GM12801 (cell line): ENCODE results near the gene NECAP2.

Experiments
- CTCF ChIP-seq: IDR thresholded peaks from one replicate; pipeline ENCODE4 v1.5.1; 2011; ENCODE audit warnings: control low read depth; ENCODE audit not compliant: insufficient read length; ENCODE audit errors: extremely low read depth

NECAP2 gene

GRCh38 chr1:16397120-16397519 is 43.4 kb upstream of the NECAP2 start:
- no peak for TF ChIP-seq CTCF

GRCh38 chr1:16398371-16398953 is 42.1 kb upstream of the NECAP2 start:
- no peak for TF ChIP-seq CTCF

- no peak for TF ChIP-seq CTCF
Observed at GRCh38 chr1:16402742-16403141, 37.8 kb upstream of the NECAP2 start.

- no peak for TF ChIP-seq CTCF
Observed at GRCh38 chr1:16405441-16405840, 35.1 kb upstream of the NECAP2 start.

- TF ChIP-seq CTCF = no peak
Observed at GRCh38 chr1:16406868-16407267, 33.7 kb upstream of the NECAP2 start.

- no peak for TF ChIP-seq CTCF
Observed at GRCh38 chr1:16409536-16410152, 30.9 kb upstream of the NECAP2 start.

- TF ChIP-seq CTCF = no peak
Observed at GRCh38 chr1:16410803-16411202, 29.7 kb upstream of the NECAP2 start.

- no peak for TF ChIP-seq CTCF
Observed at GRCh38 chr1:16413191-16413590, 27.3 kb upstream of the NECAP2 start.
